ENCODE measurements around the gene PRAMEF1.
"Not testable (repeated sequence)": the region's sequence is repeated elsewhere in the genome, so short reads cannot be mapped to it uniquely, and the experiment has no call there.

DNA sequence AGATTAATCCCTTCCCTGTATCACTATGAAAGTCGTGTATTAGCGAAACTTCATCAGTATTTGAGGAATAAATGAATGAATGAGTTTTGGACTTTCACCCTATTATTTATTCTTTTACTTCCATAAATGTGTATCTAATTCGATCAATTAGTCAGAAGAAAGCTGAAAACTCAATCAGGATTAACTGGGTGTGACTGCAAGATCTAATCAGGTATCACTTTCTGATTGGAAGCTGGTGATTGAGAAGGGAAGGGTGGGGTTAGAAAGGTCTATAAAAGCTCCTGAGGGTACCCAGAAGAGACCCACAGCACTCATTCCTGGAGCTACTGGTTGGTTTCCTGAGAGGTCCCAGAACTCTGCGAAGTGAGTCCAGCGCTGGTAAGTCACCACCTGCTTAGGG, at the start of gene PRAMEF1:
- TF ChIP-seq POLR2A (IDR thresholded peaks at IDR 0.05): not testable (repeated sequence)
- TF ChIP-seq, protein P1, sequence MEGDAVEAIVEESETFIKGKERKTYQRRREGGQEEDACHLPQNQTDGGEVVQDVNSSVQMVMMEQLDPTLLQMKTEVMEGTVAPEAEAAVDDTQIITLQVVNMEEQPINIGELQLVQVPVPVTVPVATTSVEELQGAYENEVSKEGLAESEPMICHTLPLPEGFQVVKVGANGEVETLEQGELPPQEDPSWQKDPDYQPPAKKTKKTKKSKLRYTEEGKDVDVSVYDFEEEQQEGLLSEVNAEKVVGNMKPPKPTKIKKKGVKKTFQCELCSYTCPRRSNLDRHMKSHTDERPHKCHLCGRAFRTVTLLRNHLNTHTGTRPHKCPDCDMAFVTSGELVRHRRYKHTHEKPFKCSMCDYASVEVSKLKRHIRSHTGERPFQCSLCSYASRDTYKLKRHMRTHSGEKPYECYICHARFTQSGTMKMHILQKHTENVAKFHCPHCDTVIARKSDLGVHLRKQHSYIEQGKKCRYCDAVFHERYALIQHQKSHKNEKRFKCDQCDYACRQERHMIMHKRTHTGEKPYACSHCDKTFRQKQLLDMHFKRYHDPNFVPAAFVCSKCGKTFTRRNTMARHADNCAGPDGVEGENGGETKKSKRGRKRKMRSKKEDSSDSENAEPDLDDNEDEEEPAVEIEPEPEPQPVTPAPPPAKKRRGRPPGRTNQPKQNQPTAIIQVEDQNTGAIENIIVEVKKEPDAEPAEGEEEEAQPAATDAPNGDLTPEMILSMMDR (IDR thresholded peaks at IDR 0.05): not testable (repeated sequence)
